GM18858 (cell line): Measurements from ENCODE around the gene CNTF.
"Not testable (repeated sequence)": the region's sequence is repeated elsewhere in the genome, so short reads cannot be mapped to it uniquely, and the experiment has no call there.

Experiments
- ATAC-seq: cut with Tn5 transposase; IDR thresholded peaks from one replicate; pipeline ENCODE4 v1.9.1; 2021; ENCODE audit not compliant: unreplicated experiment

CNTF gene, protein sequence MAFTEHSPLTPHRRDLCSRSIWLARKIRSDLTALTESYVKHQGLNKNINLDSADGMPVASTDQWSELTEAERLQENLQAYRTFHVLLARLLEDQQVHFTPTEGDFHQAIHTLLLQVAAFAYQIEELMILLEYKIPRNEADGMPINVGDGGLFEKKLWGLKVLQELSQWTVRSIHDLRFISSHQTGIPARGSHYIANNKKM

DNA sequence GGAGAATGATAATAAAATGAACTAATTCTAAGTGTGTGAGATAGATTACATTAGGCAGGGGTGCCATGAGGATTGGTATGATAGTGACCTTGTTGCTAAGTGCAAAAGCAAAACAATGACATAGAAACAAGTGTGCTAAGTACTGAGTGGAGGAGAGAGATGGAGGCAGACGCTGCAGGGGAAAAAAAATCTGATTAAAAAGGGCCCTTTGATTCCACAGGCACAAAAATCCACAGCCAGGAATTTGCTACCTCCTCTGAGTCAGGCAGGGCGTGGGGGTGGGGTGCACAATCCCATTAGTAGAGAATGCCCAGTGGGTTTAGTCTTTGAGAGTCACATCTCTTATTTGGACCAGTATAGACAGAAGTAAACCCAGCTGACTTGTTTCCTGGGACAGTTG lies at the start of gene CNTF:
CNTF (plus strand) TSS at position 322 of the 400 bp plus-strand sequence. CDS start 88 bp downstream, outside the sequence.
- ATAC-seq = no peak

DNA sequence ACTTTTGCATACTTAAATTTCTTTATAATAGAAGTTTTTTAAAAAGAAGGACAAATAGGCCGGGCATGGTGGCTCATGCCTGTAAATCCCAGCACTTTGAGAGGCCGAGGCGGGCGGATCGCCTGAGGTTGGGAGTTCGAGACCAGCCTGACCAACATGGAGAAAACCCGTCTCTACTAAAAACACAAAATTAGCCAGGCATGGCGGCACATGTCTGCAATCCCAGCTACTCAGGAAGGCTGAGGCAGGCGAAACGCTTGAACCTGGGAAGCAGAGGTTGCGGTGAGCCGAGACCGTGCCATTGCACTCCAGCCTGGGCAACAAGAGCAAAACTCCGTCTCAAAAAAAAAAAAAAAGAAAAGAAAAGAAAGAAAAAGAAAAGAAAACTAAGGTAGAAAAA lies 49.6 kb upstream of the CNTF start:
- ATAC-seq = not testable (repeated sequence)

DNA sequence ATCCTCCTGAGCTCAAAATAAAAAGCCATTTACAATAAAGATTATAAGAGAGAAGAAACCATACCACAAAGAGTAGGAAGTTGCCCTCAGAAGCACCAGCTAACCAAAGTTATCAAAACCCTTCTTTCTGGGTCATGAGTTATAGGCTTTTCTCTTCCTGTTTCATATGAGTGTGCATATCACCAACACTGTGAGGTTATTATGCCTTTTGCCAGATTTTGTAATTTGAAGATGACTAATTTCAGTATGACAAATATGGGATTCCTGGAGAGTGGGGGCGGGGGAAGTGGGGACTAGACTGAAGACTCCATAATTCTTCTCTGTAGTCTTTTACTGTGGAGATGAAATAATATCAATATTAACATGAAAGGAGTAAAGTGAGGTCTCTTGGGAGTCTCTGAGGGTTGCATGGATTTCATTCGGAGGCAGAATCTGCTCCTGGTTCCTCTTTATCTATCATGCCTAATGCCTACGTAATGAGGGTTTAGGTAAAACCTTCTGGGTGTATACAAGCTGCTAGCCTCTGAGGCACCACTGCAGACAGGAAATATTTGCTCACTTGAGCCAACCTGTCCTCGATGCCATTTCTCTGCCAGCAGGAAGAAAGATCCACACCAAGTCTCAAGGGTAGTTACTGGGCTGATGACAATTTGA lies 48.9 kb upstream of the CNTF start:
- ATAC-seq = peak; percentile 21

DNA sequence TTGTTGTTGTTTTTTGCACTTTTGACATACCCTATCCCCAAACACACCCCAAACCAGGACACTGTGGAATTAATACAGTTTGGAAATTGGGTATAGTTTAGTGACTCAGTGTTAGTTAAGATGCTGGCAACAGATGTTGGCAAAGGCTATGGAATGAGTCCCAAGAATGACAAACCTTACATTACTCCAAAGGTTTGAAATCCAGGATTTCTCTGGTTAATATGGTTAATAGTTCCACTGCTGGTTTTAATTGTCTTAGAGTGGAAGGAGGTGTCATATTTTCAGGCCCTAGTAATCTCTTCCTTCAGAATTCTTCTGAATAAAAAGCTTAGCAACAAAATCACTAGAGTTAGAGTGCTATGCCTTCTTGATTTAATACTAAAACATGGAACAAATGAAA lies 47.6 kb upstream of the CNTF start:
- ATAC-seq = no peak

DNA sequence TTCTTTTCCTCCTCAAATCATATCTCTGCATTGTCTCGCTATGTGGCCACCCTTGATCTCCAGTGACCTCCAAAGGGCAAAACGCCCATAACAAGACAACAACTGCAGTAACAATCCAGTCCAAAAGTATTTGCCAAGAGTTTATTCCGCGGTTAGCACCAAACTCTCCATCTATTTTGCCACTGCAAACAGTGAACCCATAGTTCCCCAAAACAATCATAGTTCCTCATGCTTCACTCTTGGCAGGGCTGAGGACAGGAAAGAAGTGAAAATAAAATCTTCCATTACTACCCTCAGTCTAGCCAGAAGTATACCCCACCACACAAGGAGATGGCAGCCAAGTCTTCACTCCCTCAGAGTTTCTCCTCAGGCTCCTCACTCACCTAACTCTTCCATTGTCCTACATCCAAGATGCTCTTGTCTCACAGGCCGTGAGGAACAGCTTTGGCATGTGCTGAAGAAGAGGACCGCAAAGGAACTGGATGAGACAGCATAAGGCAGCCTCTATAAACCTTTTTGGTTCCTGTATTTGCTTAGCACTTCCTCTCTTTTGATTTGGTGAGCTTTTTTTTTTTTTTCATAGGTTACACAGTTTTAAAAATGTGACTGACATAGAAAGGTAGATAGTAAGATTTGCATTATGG lies 47.0 kb upstream of the CNTF start, which contains the start of gene LPXN:
LPXN (minus strand) TSS at position 480 of the 644 bp plus-strand sequence; CDS start at position 396, 84 bp downstream.
- no peak for ATAC-seq

DNA sequence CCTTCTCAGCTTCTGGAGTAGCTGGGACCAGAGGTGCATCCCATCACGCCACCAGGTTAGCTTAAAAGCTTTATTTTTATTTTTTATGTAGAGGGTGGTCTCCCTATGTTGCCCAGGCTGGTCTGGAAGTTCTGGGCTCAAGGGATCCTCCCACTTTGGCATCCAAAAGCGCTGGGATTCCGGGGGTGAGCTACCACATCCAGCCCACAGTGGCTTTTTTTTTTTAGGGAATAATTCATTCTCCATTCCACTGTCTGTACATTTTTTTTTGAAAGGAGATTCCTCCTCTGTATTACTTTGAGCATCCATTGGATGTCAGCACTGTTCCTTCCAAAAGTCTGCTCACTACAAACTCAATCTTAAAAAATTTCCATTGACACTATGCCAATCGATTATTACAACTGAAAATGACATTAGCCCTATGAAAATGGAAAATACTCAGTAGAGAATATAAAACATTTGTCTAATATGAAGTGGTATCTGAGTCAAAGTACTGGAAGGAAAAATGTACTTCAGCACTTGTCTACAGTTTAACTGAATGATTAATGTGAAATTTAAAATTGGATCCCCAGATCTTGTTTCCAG lies 45.5 kb upstream of the CNTF start:
- no peak for ATAC-seq

DNA sequence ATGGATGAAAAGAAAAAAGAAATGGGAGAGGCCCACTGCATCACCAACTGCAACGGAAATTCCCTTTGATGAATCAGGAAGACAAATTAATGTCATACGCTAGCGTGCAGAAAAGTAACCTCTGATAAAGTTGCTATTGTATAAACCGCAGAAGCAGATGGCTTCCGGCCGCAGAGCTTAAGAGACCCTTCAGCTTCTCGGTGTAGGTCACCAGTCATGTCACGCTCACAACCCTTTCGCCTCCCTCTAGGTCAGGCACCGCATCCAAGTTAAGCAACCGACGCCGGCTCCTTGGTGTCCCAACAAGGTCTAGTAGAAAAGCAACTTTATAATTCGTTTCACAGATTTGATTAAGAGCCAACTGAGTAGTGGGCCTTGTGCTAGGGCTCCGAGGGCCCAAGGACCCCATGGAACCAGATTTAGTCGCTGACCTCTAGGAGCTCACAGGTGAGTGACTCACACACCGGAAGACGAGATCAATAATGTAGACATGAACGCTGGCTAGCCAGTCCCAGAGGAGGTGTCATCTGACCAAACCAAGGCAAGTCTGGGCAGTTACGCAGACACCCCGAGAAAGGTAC lies 44.8 kb upstream of the CNTF start:
- peak; percentile 45 for ATAC-seq

DNA sequence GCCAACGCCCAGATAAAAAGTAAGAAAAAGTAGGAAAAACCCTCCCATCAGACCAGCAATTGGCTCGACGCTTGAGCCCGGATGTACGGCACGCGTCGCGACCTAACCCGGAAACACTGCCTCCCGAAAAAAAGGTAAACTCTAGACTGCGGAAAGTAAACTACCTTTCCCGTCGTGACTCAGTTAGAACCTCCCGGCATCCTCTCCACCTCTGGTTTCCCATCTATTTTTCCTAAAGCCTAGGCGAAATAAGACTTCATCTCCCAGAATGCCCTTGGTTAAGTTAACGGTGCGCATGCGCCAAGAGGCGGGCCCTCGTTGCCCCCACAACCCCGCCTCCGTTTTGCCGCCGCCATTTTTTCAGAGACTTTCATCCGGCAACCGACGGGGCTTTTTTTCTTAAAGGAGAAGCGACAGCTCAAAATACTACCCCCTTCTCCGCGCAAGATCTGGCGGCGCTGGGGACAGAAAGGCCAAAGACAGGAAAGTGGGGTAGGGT lies 44.3 kb upstream of the CNTF start:
- ATAC-seq = no peak

DNA sequence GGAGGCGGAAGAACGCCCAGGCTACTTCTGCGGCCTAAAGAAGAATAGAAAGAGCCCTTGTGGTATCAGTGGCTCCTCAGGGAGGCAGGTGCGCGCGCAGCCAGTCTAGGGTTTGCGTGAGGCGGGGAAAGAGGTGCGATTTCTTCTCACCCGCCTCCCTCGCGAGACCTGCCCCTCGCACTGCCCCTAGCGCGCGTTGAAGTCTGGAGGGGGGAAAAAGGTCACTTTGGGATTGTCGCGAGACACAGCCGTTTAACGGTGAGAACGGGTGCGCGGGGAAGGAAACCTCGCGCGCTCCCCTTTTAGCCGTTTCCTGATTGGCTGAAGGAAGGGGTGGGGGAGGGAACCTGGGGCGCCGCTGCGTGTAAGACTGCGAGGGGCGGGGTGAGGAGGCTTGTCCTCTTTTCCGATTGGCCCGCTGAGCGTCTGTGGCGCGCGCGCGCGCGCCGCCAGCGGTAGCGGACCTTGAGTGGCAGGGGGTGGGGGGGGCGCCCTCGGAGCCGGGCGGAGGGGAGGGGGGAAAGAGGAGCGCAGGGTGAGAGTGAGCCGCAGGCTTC lies 43.8 kb upstream of the CNTF start, which contains the start of gene ZFP91:
ZFP91 (plus strand) TSS at position 429 of the 557 bp plus-strand sequence. CDS start 219 bp downstream, outside the sequence.
- peak; percentile 14 for ATAC-seq

DNA sequence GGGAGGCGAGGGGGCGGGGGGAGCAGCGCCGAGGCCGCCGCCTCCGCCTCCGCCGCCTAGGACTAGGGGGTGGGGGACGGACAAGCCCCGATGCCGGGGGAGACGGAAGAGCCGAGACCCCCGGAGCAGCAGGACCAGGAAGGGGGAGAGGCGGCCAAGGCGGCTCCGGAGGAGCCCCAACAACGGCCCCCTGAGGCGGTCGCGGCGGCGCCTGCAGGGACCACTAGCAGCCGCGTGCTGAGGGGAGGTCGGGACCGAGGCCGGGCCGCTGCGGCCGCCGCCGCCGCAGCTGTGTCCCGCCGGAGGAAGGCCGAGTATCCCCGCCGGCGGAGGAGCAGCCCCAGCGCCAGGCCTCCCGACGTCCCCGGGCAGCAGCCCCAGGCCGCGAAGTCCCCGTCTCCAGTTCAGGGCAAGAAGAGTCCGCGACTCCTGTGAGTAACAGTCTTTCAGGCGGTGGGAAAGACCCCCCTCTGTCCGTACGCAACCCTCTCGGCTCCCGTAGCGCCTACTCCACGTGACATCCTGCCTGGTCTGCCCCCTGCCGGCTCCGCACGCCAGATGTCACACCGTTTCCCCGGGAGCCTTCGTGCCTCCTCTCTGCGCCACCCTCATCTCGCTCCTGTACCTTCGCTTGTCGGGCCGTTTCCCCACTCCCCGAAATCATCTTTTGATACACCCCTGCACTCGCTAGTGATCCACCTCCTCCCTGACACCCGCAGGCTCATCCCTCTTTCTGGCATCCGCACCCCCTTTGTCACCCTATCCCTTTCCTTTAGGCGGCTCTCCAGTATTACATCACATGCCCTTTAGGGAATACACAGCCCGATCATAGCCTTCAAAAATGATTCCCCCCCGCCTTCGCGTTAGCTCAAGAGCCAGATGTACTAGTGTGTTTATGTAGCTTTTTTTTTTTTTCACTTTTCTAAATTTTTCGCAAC lies 43.0 kb upstream of the CNTF start:
- peak; percentile 31 for ATAC-seq

DNA sequence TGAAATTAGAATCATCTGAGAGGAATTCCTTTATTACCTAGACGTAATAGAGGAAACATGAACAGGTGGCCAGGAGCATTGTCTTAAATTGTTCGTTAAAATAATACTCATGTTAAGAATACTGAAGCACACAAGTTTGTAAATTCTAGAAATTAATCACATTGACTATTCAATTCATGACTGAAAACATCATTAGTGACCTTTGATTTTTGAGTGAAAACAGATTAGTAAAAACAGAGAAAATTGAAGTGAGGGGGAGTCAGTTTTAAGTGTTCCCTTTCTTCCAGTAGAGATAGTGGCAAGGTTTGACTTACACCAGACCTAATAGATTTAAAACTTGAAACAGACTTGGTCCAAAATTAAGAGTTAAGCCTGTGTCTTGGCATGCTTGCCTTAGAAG lies 42.2 kb upstream of the CNTF start:
- no peak for ATAC-seq

DNA sequence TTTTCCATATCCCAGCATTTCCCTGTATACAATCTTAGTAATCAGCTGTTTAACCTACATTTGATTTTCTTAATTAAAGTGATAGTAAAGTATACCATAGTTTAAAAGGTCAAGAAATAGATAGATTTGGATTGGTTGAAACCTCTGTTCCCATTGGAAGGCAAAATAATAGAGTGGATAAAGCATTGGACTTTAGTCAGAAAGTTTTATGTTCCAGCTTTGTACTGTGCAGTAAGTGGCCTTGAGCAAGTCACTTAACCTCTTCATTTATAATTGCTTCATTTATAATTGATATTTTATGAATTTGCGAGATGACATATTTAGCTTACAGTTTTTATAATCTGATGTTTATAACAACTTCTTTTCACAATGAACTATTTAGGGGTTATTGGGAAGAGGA lies 40.0 kb upstream of the CNTF start:
- no peak for ATAC-seq

DNA sequence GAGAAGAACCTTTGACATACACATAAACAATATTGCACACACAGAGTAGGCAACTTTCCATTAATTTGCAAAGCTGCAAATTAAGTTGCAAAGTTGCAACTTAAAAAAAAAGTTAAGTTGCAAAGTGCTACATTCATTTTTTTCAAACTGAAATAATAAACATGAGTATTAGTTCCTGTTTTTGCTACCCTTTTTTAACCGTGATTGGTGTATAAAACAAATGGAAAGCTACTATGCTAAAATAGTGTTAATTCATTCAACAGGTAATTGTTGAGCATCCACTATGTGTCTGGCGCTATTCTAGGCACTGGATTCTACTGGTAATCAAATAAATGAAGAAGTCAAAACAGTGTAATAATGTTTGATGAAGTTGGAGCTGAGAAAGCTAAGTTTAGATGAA lies 35.5 kb upstream of the CNTF start:
- no peak for ATAC-seq

DNA sequence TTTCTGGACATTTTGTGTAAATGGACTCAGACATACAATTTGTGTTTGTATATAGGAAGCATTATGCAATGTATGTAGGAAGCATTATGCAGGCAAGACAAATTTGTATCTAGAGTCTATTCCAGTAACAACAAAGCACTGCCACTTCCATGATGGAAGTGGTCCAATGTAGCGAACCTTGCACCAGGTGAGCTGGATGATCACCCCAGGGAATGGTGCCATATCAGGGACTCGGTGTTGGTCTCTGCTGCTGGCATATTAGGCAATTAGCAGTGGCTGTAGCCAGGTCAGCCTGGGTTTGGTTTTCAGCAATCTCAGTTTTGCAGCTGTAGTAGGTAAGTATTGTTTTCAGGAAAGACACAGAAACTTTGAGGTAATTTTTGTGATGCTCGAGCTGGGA lies 30.8 kb upstream of the CNTF start:
- no peak for ATAC-seq

DNA sequence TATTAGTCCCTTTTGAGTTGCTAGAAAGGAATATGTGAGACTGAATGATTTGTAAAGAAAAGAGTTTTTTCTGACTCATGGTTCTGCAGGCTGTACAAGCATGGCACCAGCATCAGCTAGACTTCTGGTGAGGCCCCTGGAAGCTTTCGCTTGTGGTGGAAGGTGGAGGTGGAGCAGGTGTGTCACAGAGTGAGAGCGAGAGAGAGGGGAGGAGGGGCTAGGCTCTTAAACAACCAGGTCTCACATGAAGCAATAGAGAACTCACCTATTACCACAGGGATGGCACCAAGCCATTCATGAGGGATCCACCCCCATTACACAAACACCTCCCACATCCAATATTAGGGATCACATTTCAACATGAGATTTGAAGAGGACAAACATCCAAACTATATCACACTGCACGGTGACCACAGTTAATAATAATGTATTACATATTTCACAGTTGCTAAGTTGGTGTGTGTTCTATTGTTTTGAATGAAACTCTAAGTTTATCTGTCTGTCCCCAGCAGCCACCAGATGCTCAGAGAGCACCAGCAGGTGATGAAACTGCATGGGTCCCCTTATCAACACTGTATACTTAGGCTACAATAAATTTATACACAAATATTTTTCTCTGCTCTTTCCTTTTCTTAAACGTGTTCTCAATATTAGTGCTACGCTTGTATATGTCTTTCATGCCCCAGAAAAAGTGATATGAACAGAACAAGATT lies 29.5 kb upstream of the CNTF start:
- ATAC-seq = no peak

DNA sequence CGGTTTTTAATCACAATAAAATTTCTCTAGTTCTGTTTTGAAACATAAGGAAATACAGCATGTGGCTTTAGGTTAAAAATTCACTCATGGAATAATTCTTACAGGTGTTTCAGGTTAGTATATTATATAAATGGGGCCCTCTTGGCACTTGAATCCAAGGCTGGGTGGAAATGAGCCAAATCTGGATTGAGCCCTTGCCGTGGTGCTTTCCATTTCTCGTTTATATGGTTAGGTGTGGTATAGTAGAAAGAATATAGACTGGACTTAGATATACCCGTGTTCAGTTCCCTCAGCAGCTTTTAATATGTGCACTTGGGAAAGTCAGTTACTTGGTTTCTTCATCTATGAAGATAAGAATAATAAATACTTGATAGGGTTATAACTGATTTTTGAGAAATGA lies 27.6 kb upstream of the CNTF start:
- ATAC-seq = no peak

DNA sequence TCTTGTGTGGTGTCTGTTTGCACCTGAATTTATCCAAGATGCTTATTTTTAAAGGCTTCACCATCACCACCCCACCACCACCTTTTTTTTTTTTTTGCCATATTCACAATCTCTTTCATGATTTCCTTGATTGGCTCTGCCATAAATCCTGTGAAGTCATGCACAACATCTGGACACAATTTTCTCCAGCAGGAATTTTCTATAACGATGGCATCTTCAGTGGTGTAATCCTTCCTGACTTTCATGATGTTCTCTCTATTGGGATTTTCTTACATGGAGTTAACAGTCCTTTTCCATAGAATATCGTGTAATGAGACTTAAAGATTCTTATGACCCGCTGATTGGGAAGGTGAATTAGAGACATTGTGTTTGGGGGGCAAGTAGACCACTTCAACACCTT lies 25.8 kb upstream of the CNTF start:
- no peak for ATAC-seq

DNA sequence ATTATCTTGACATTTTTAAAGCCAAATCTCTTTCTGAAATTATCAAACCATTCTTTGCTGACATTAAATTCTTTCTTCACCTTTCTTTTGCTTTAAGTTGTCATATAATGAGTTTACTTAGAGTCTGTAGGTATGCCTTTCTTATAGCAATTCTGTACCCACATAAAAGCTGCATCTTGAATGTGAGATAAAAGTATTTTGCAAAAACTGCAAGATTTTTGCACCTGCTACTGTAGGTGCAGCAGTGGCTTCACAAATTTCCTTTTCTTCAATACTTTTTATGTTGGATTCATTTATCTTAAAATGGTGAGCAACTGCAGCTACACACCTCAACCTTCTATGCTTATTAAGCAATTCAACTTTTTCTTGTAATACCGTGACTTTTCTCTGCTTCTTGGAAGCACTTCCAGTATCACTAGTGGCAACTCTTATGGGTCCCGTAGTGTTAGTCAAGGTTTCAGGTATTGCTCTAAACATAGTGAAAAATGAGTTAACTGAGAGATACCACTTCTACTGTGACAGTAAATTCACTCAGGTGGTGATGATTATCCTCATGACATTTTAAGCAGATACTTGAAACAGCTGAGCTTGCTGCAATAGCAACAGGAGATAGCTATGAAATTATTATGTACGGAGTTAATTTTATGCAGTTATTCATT lies 24.9 kb upstream of the CNTF start:
- ATAC-seq = no peak

DNA sequence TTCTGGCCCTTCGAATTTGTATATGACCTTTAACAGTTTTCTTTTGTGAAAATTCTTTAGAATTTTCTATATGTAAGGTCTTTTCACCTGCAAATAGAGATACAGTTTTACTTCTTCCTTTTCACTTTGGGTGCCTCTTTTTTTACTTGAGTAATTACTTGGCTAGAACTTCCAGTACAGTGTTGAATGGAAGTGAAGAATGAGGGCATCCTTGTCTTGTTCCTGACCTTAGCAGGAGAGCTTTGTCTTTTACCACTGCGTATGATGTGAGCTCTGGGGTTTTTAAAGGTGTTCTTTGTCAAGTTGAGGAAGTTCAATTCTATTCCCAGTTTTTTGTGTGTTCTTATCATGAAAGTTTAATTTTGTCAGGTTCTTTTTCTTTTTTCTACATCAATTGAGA lies 22.0 kb upstream of the CNTF start:
- no peak for ATAC-seq
